NCI-H2107 treated with DMSO at 0.1 percent for 48 hours (cell line): ENCODE measurements around the gene ICOS.
"Not testable (repeated sequence)": the region's sequence is repeated elsewhere in the genome, so short reads cannot be mapped to it uniquely, and the experiment has no call there.

ENCODE experiments used
- DNase-seq: peaks from one replicate; lab custom pipeline; 2025; ENCODE audit not compliant: unreplicated experiment; lab: John Stamatoyannopoulos, UW

ICOS gene

GRCh38 chr2:203972066-203972465 is 35.5 kb downstream of the ICOS start:
- DNase-seq, result no peak

- DNase-seq, result no peak
These were observed 36.4 kb downstream of the ICOS start for GRCh38 chr2:203973000-203973399.

DNA sequence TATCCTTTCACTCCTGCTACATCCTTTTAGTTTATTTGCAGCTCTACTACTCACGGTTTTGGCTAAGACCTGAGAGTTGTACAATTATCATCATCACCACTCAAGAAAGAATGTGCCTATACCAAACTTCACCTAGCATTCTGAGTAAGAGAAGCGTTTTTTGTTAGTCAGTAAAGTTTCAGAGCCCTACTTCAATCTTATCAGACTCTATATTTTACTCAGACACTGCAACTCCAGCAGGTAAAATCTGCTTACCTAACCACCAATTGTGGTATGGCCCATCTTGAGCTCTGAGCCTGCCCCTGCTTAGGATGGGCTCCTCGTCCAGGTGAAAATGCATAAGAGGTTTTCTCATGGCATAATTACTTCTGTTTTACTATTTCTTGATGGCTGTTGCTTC is 37.1 kb downstream of the ICOS start:
- no peak for DNase-seq

DNA sequence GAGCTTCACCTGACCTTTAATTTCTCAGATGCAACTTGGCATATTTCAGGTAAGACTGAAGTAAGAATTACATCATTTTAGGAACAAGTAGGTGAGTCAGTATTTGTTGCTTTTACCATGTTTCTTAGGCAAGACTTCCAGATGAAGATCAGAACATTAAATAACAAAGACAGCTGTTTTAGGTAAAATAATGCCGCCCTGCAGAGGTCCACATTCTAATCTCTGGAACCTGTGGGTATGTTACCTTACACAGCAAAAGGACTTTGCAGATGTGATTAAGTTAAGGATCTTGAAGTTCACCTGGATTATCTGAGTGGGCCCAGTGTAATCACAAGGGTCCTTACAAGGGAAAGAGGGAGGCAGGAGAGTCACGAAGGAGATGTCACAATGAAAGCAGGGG is 39.3 kb downstream of the ICOS start:
- no peak for DNase-seq

DNA sequence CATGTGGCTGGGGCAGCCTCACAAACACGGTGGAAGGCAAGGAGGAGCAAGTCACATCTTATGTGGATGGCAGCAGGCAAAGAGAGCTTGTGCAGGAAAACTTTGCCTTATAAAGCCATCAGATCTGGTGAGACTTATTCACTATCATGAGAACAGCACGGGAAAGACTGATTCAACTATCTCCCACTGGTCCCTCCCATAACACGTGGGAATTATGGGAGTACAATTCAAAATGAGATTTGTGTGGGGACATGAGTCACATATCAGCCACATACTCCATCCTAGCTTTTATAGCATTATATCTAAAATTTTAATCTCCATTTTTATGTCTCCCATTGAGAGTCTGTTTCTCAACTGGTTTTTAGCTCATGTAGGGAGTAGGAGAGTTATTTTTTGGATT is 45.7 kb downstream of the ICOS start:
- DNase-seq, result no peak

DNA sequence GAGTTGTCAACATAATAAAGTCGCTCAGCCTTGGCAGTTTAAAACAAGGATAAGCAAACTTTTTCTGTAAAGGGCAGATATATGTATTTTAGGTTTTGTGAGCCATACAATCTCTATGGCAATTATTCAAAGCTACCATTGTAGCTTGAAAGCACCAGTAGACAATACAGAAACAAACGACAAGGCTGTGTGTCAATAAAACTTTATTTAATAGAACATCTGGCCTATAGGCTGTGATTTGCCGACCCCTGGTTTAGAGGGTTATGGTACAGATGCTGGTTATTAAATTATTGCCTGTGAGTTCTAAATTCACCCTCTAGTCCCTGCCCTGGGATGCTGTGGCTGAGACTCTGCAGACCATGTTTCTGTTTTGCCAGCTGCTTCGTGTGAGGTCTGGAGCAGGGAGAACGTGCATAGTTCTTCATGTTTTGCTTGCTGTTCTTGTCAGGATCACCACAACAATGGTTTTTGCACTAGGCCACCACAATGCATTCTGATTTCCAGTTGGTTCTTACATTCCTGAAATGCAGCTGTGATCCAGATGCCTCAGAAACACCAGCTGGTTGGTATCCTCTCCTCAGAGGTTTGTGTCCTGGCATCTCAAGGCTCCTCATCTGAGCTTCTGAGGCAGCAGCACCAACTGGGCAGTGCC is 46.6 kb downstream of the ICOS start:
- DNase-seq, result no peak

DNA sequence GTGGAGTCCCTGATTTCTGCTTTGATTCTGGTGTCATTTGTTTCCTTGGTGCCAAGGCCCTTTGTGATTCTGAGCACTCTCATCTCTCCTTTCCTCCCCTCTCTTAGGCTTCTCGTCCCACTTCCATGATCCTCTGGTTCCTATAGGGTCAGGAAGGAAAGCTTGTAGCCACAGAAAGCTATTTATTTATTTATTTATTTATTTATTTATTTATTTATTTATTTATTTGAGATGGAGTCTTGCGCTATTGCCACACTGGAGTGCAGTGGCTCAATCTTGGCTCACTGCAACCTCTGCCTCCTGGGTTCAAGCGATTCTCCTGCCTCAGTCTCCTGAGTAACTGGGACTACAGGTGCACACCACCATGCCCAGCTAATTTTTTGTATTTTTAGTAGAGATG is 49.4 kb downstream of the ICOS start:
- DNase-seq, result not testable (repeated sequence)

GRCh38 chr2:203987959-203988358 is 51.4 kb downstream of the ICOS start:
- DNase-seq, result no peak

- DNase-seq, result no peak
These were observed 52.1 kb downstream of the ICOS start for GRCh38 chr2:203988500-203989260.

- no peak for DNase-seq
These were observed 53.0 kb downstream of the ICOS start for GRCh38 chr2:203989521-203989920.

- DNase-seq, result no peak
These were observed 55.9 kb downstream of the ICOS start for GRCh38 chr2:203992509-203992908.

GRCh38 chr2:203993011-203993410 is 56.4 kb downstream of the ICOS start:
- no peak for DNase-seq

DNA sequence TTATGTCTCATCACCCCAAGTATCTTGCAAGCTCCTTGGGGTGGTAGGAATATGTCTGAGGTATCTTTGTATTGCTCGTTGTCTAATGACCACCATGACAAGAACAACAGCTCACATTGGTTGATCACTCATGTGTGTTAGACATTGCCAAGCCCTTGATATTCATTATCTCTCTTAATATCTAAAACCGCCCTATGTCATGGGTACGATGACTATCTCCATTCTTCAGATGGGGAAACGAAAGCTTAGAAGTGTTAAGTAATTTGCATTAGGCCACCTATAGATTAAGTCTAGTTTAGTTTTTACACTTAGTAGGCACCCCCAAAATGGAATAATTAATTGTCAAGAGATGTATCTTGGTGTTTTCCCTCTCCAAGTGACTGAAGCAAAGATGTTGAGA is 57.0 kb downstream of the ICOS start:
- DNase-seq, result no peak

GRCh38 chr2:203994735-203995134 is 58.2 kb downstream of the ICOS start:
- DNase-seq, result no peak

GRCh38 chr2:203996692-203997091 is 60.1 kb downstream of the ICOS start:
- no peak for DNase-seq

GRCh38 chr2:203997481-203997880 is 60.9 kb downstream of the ICOS start:
- DNase-seq, result no peak

DNA sequence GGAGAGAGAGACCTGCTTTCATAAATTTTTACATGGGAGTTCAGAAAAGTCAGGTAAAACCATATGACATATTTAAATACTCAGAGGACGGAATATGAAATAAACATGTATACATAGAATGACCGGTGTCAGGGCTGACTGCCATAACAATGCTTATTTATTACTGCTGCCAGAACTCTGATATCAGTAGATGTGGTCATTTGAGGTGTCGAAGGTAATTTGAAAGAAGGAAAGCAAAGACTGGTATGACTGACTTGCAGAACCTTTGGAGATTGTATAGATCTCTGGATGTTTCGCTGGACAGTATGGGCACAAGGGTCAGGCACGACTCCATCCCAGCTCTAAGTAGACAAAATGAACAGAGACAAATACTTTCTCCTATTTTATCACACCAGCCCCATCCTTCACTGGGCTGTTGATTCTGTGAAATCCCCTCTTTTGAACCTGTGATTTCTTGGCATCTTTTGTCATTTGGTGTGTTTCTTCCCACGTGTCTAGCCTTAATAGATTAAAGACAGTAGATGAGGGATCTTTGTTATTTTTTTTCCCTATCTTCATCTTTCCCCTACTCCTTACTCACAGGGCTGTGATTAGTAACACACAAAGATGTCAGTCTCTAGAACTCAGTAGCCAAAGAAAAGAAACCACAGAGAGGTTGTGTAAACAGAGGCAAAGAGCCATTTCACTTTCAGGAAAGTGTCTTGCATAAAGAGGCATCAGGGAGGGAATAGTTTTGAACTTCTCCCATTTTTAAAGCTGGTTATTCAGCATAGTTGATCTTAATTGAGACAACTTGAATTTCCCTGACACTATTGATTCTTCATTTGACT is 61.6 kb downstream of the ICOS start:
- DNase-seq, result peak; percentile 4

DNA sequence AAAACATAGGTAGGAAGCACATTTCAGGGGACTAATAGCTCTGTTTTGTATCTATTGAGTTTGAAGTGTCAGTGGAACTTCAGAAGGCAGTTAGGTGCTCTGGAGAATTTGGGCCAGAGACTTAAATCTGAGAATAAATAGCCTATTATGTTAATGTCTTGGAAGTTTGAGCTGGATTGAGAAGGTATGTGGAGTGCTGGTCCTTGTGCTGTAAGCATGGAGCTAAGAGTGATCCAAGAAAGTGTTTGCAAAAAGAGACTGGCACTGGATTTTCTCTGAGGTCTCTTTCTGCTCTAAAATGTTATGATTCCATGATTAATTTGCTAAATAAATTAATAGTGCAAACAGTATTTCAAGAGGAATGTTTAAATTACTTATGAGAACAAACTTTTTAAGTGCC is 63.3 kb downstream of the ICOS start:
- DNase-seq, result no peak

DNA sequence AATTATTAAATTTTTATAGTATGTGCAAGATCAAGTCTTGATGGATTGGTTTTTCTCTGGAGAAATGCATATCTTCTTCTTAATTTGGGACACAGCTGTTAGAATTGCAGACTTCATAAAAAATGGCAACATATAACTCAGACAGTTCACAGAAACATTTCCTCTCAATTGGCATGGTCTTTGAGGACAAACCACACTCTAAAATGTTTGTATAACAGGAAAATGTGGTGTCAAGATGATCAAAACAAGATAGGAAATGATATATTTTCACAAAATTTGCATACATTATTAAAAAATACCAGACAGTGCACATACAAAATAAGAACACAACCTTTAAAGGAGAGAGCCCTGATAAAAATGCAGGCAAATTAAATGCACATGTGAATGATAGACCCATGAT is 63.9 kb downstream of the ICOS start:
- no peak for DNase-seq

GRCh38 chr2:204003276-204003990 is 66.9 kb downstream of the ICOS start:
- no peak for DNase-seq

GRCh38 chr2:204004912-204005311 is 68.3 kb downstream of the ICOS start:
- no peak for DNase-seq
